Superior temporal gyrus (tissue), 1 donor: Measurements from ENCODE around the gene RMDN3.

Source experiments
- DNase-seq: peaks from one replicate; pipeline ENCODE4 v3.0.0-alpha.2; 2016; ENCODE audit errors: extremely low spot score

Gene RMDN3

GRCh38 chr15:40693904-40694687 lies 61.0 kb downstream of the RMDN3 start:
- no peak for DNase-seq

GRCh38 chr15:40691737-40692136 lies 63.3 kb downstream of the RMDN3 start:
- no peak for DNase-seq

GRCh38 chr15:40688932-40689799 lies 65.9 kb downstream of the RMDN3 start:
- no peak for DNase-seq
